Midbrain (tissue), 1 donor: ENCODE results near the gene AHRR.

Source experiments
- DNase-seq: peaks from one replicate; lab custom pipeline; 2025; lab: John Stamatoyannopoulos, UW

Gene AHRR

GRCh38 chr5:346229-346935 is 24.9 kb downstream of the AHRR start:
- DNase-seq = no peak

- DNase-seq = no peak
These were observed 26.3 kb downstream of the AHRR start for GRCh38 chr5:347712-348284.

GRCh38 chr5:348726-349125 is 27.2 kb downstream of the AHRR start:
- no peak for DNase-seq

GRCh38 chr5:350355-350754 is 28.8 kb downstream of the AHRR start:
- DNase-seq = no peak

GRCh38 chr5:351084-351920 is 29.8 kb downstream of the AHRR start:
- no peak for DNase-seq

GRCh38 chr5:351921-352245 is 30.4 kb downstream of the AHRR start:
- DNase-seq = no peak

- DNase-seq = no peak
These were observed 31.4 kb downstream of the AHRR start for GRCh38 chr5:352639-353611.

GRCh38 chr5:353612-354580 is 32.4 kb downstream of the AHRR start:
- DNase-seq = no peak

GRCh38 chr5:354581-355378 is 33.3 kb downstream of the AHRR start:
- DNase-seq = no peak

GRCh38 chr5:355379-355935 is 33.9 kb downstream of the AHRR start:
- no peak for DNase-seq

- no peak for DNase-seq
These were observed 34.4 kb downstream of the AHRR start for GRCh38 chr5:355958-356357.

GRCh38 chr5:359301-359897 is 37.9 kb downstream of the AHRR start:
- DNase-seq = no peak

- DNase-seq = no peak
These were observed 38.9 kb downstream of the AHRR start for GRCh38 chr5:360257-361027.

- no peak for DNase-seq
These were observed 40.7 kb downstream of the AHRR start for GRCh38 chr5:362189-362588.

GRCh38 chr5:362978-363765 is 41.7 kb downstream of the AHRR start:
- DNase-seq = no peak

- DNase-seq = no peak
These were observed 43.0 kb downstream of the AHRR start for GRCh38 chr5:364497-364896.

- DNase-seq = no peak
These were observed 45.2 kb downstream of the AHRR start for GRCh38 chr5:366541-367357.
